ENCODE data around the gene HS3ST2.
"Not testable (repeated sequence)": the region's sequence is repeated elsewhere in the genome, so short reads cannot be mapped to it uniquely, and the experiment has no call there.

The HS3ST2 gene

DNA sequence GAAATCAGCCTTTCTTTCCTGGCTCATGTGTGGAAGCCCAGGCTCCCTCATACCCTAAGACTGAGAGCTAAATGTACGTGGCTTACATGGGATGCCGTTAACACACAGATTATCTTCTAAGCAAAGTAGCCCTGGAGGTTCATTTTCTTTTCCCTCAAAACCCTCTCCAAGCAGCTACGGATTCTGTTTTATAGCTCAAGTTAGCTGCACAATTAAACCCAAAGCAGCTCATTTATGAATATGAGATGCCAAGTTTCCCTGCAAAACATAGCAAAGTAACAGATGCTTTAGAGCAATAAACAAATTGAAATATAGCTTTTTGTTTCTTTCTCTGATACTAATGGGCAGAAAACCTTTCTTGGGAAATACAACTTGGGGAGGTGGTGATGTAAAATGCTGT, 72.0 kb downstream of the HS3ST2 start:
- DNase-seq: no peak

DNA sequence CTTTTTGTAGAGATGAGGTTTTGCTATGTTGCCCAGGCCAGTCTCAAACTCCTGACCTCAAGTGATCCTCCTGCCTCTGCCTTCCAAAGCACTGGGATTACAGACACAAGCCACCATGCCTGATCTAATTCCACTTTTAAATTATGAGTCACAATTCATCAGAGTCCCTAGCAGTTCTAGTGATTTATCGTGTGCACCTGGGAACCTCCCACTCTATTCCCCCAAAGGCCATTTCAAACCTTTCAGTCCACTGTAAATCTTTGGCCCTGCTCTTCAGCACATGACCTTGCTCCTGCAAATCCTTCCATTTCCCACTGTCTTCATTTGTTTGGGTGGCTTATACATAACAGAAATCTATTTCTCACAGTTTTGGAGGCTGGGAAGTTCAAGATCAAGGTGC, 73.0 kb downstream of the HS3ST2 start:
- DNase-seq: no peak

DNA sequence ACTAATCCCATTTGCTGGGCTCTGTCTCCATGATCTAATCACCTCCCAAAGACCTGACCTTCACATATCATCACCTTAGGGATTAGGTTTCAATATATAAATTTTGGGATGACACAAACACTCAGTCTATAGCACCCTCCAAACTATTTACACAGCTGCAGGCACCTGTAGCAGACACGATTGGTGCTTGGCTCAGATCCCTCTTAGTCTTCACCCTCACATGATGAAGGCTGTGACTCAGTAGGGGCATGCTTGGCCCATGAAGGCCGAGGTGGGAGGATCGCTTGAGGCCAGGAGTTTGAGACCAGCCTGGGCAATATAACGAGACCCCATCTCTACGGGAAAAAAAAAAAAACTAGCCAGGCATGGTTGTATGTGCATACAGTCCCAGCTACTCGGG, 73.5 kb downstream of the HS3ST2 start:
- no peak for DNase-seq

DNA sequence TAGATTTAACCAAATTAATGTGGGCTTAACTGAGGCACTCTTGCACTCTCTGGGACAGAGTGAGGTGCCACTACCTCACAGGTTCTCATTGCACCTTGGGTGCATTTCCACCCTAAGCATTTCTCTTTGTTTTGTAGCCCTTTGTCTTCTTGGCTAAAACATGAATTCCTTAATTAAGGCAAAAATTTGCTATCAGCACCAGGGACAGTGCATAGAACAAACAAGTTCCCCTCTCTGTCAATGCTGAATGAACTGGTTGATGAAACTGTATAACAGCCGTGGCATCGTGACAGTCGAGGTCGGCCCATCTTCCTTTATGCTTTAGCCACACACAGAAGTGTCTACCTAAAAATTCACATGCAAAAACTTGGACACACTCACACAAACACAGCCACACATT, 74.8 kb downstream of the HS3ST2 start:
- no peak for DNase-seq

DNA sequence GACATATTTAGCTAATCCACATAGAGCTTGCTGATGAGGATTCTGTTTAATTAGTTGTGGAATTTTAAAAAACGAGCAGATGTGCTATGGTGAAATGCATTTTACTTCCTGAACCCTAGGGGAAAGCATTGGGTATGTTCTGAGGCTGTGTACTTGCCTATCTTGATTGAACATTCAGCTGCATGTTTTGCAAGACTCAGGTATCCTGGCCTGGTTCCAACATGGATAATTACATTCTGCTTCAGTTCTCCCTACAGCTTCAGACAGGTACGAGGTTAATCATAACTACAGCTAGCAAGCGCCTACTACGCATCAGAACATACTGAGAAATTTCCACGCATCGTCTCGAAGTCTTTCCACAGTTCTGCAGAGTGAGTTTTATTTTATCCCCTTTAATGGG, 77.0 kb downstream of the HS3ST2 start:
- DNase-seq: no peak

DNA sequence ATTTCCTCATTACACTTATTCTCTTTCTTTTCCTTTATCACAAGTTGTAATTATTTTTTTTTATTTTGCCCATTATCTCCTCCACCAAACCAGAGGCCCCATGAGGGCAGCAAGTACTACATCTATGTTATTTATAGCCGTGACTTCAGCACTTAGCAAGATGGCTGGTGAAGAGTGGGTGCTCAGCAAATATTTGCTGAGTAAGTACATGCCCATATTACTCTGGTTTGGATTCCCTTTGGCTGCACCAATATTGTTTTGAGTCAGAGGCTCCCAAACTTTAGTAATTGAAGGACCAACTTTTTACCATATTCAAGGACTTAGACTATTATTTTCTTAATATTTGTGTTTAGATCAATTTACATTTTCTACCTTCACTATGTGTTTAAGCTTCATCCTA, 83.2 kb downstream of the HS3ST2 start:
- no peak for DNase-seq

DNA sequence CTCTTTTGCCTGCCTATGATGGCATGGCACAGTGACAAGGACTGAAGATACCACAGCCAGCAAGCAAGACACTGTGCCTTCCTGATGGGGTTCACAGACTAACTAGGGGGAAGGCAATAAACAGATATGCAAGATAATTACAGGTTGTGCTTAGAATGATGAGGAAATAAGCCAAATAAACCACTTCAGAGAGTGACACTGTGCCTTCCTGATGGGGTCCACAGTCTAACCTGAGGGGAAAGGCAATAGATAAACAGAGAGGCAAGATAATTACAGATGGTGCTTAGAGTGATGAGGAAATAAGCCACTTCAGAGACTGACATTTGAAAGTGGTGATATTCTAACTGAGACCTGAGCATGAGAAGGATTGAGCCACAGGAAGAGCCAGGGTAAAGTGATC, 84.2 kb downstream of the HS3ST2 start:
- no peak for DNase-seq

DNA sequence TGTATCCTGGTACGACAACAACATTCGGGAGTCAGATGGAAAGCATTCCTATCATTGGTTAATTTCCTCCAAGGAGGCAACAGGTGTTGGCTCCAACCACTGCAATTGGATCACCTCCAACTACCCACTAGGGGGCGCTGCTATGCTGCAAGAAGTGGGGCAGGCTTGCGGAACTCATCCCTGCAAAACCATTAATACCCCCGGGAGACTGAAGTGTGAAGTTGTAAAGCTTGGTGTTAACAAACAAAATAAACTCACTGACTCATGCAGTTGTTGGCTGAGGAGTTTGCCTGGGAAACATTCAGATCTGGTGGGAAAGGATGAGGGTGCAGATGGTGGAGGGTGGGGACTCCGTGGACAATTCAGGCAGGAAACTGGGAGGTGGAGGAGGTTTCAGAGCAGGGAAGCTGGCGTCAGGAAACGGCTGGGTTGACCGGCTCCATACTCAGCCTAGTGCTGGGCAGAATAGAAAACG, 84.9 kb downstream of the HS3ST2 start:
- DNase-seq: peak; percentile 63

DNA sequence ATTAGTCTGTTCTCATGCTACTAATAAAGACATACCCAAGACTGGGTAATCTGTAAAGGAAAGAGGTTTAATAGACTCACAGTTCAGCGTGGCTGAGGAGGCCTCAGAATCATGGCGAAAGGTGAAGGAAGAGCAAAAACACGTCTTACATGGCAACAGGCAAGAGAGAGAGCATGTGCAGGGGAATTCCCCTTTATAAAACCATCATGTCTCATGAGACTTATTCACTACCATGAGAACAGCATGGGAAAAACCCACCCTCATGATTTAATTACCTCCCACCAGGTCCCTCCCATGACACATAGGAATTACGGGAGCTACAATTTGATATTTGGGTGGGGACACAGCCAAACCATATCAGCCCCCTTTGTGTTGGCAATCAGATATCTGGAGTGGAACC, 85.6 kb downstream of the HS3ST2 start:
- not testable (repeated sequence) for DNase-seq

DNA sequence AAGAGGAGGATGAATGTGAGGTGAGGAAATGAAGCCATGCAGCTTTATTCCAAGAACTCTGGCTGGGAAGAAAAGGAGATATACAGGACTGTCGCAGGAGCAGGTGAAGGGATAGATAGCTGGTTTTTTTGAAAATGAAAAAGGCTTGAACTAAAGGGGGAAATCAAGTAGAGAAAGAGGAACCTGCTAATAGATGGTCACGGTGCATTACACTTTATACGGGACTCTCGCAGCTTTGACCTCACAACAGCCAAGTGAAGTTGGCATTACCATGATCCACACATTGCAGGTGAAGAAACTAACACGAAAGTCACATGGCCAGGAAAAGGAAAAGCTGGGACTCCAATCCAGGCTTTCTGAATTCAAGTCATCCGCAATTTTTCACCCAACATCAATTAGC, 86.9 kb downstream of the HS3ST2 start:
- DNase-seq: no peak

DNA sequence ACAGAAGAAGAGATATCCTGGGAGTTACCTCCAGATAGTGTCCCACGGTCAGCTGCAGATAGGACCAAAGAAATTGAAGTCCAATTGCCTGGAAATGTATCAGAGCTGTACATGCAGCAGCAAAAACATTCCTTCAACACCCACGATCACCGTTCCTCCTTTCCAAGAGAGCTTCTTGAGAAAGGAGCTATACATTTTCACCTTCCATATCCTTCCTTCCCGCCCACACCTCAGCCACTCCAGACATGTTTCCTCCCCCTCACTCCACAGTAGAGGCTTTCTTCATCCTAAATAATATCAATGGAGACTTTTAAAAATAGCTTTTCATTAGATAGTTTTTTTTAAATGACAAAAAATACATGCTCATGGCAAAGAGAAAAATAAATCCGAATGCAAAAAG, 87.6 kb downstream of the HS3ST2 start:
- no peak for DNase-seq

DNA sequence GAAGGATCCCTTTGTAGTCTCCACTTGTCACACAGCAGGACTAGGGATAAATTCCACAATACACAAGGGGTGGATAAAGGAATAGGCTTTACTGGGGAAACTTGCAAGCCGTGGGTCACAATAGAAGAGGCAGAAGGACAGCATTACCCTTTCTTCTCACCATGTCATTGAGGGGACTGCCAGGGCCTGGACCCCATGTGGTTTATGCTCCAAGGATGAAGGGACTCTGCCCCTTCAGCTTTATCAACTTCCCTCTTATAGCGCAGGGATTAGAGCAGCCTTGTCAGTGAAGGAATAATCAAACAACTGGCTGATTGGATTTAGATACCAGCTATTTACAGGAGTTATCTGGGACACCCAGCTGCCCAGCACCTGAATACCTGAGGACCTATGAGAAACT, 89.8 kb downstream of the HS3ST2 start:
- no peak for DNase-seq

DNA sequence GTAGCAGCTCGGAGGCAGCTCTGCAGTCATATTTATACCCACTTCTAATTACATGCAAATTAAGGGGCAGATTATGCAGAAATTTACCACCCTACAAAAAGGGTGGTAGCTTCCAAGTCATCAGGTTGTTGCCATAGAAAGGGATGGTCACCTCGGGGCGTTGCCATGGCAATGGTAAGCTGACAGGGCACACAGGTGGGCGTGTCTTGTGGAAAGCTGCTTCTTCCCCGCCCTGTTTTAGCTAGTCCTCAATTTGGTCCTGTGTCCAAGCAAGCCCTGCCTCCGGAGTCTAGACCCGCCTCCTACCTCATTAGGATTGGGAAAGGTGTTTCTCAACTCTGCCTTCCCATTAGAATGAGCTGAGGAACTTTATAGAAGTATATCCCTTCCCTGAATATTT, 98.7 kb downstream of the HS3ST2 start:
- DNase-seq: no peak

DNA sequence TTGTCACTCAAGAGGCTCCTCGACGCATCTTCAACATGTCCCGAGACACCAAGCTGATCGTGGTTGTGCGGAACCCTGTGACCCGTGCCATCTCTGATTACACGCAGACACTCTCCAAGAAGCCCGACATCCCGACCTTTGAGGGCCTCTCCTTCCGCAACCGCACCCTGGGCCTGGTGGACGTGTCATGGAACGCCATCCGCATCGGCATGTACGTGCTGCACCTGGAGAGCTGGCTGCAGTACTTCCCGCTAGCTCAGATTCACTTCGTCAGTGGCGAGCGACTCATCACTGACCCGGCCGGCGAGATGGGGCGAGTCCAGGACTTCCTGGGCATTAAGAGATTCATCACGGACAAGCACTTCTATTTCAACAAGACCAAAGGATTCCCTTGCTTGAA, 101.0 kb downstream of the HS3ST2 start:
- DNase-seq: no peak

DNA sequence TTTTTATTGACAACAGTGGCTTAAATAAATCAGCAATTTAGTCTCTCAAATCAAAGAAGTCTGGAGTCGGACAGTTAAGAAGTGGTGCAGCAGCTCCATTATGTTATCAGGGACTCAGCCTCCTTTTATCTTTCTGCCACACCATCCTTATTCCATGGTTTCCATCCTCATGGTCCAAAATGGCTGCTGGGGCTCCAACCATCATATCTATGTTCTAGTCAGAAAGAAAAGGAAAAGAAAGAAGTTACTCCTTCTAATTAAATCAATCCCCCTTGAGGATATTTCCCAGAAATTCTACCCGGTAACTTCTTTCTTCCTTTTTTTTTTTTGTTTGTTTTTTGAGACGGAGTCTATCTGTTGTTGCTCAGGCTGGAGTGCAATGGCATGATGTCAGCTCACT, 109.5 kb downstream of the HS3ST2 start:
- no peak for DNase-seq

DNA sequence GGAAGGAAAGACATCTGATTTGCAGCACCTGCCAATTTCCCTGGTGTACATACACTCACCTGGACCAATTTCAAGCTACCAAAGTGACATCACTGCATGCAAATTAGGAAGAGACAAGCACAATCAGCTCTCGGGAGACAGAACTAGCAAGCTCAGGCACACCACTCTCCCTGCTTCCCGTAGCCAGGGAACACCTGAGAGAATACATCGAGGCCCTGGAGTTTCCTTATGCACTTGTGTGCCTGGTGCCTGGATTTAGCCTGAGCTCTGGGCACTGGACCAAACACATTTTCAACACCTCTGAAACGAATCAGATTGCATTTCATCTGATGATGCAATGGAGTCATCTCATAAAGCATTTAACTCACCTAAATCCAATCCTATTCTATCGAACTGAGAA, 110.5 kb downstream of the HS3ST2 start:
- DNase-seq: no peak

DNA sequence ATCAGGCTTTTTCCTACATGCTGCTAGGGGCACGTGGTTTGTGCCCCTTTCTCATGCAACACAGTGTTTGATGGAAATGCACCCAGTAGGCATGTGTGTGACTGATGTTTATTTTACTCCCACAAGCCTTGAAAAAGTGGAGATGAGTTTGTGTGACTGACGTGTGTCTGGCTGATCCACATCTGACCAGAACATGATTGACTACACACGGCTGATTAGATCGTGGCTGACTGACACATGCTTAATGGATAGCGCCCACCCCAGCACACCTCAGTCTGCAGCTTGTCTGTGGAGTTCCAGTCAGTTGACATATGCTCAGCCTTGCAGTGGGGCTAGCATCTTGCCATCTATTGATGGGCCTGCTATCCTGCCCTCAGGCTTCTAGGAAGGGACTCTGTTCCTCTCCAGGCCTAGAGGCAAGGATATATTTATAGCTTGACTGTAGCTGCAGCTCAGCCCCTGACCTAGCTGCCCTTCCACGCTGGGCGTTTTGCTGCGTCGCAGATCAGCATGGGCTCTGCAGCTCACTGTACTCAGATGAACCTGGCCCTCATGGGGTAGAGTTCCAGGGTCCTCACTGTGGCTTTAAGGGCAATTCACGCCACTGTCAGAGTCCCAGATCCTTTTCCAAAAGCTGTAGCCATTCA, 112.3 kb downstream of the HS3ST2 start:
- no peak for DNase-seq

DNA sequence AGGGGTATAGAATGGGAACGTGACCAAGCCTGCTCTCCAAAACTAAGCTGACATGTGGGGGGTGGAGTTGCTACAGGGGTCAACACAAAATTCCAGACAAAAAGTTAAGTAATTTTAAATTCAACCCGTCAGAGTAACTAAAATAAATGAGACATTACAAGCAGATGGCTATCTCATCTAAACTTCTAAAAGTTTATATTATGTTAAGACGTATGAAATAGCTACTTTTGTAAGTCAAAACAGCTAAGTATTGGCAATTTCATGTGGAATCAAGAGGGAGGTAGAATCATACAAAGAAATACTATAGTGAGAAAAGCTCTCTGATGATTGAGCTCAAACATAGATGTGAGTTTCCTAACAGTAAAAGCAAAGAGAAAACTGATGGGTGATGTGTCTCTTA, 113.3 kb downstream of the HS3ST2 start:
- DNase-seq: no peak

DNA sequence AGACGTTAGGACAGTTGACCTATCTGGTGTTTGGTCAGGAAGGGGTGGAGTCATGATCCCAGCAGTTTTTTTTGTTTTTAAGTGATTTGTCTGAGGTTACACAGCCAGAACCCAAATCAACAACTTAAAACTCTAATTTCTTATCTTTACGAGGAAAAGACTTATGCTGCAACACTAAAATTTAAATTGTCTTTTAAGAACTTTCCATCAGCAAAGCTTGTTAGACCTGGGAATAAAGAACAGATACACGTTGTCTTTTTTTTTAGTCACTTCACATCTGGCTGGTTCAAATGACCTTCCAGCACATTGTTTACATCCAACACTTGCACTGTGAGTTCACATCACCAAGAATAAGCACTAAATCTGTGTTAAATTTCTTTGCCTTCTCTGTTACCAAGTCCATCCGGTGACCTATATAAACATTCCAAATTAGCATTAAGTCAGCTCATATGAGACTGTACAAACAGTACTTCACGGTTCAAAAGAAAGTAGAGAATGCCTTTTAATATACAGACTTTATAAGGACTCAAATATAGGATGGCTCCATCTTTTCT, 115.0 kb downstream of the HS3ST2 start:
- DNase-seq: no peak

DNA sequence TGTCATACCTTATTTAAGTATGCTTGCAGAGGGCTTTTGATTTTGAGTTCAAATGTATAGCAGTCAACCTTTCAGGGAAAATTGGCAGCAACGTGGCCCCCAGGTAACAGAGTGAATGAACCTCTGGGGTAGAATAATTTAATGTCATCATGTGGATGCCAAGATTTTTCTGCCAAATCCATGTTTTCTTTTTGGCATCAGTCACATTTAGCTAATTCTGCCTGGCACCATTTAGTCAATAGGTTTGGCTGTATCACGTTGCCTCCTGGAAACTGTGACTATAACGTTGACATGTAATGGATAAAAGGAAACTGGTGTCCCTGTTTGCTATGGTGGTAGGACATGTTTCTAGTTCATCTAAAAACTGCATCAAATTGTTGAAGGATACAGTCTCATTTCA, 115.5 kb downstream of the HS3ST2 start:
- DNase-seq: no peak

DNA sequence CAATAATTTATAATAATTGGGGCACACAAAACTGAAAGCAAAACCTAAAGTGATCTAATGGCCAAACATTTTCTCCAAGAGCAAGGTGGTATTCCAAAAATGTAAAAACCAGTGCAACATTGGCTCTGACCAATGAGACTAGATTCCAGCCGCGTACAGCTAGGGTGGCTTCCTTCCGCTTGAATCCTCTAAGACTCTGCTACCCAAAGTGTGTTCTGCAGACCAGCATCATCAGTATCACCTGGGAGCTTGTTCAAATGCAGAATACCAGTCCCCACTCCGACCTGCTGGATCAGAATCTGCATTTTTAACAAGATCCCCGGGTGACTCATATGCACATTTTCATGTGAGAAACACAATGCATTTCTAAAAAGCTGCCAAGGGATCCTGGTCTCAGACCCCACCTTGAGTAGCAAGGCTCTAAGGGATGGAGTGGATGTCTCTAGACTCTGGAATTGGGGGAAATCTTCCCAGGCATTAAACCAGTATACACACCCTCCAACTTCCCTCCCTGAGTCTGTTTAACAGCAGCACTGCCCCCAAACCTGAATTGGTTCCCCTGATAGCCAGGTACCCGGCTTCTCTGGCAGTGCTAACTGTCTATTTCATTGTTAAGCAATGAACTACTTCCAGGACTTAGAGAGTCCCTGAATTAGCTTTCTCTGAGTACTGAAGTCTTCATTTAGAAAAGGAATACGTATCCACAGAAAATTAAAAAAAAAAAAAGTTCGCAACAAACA, 118.2 kb downstream of the HS3ST2 start:
- DNase-seq: no peak

DNA sequence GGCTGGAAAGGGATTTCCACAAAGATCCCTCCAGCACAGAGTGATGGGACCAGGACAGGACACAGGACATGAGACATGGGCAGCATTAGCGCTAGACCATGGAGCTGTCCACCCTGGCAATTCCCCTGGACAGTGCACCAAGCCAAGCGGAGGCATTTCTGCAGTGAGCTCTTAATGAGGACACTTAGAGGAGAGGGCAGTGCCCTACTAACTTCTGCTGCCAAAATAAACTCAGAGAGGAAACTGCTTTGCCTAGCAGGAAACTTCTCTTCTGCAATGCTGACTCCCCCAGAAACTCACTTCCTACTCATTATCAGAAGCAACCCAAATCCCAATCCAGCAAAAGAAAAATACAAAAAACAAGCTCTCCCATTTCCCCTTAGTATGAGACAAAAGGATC, 119.2 kb downstream of the HS3ST2 start:
- DNase-seq: no peak

DNA sequence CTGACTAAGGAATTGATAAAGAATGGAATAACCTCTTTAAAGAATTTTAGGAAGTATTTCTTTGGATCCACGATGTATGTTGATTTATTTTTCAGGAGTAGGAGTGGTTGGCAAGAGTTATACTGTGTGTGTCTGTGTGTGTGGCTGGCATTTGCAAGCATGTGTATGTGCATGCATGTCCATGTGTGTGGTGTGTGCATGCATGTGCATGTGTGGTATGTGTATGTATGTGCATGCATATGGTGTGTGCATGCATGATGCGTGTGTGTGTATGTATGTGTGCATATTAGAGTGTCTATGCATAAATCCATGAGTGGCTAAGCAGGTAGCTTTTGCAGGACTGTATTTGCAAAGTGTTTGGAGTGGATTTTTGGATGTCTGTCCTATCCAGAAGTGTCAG, 120.8 kb downstream of the HS3ST2 start:
- no peak for DNase-seq

DNA sequence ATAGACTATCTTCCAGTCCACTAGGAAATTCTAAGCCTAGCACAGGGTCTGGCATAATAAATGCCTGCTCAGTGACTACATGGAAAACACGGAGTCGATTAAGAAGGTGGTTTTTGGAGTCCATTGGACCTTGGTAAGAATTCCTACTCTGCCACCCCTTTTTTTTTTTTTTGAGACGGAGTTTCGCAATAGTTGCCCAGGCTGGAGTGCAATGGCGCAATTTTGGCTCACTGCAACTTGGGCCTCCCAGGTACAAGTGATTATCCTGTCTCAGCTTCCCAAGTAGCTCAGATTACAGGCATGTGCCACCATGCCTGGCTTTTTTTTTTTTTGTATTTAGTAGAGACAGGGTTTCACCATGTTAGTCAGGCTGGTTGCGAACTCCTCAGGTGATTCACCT, 123.2 kb downstream of the HS3ST2 start:
- no peak for DNase-seq

DNA sequence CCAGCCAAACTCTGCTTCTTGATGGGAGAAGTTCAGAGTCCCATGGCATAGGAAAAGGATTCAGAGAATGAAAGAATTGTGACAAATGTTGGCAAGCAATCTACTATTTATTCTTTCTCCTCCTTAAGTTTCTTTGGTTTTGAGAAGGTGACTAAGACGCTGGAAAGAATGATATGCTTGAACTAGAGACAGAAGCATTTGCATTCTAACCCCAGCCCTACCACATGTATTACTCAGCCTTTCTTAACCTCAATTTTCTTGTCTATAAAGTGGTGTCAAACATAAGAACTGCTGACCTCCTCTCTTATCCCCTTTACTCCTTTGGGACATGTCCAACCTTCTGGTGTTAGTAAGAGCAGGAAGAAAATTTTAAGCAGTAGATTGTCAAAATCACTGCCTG, 124.7 kb downstream of the HS3ST2 start:
- DNase-seq: no peak

Data from fibroblast of skin of right biceps (primary cell).